ENCODE data around the gene LRCH4. TPM values are rescaled to one million over a fixed set of nuclear protein-coding genes. Genes with fewer than 3 reads are reported as not detected.

Gene LRCH4
- total RNA-seq, 1 experiment from 2014 or later, result 71.4 TPM

DNA sequence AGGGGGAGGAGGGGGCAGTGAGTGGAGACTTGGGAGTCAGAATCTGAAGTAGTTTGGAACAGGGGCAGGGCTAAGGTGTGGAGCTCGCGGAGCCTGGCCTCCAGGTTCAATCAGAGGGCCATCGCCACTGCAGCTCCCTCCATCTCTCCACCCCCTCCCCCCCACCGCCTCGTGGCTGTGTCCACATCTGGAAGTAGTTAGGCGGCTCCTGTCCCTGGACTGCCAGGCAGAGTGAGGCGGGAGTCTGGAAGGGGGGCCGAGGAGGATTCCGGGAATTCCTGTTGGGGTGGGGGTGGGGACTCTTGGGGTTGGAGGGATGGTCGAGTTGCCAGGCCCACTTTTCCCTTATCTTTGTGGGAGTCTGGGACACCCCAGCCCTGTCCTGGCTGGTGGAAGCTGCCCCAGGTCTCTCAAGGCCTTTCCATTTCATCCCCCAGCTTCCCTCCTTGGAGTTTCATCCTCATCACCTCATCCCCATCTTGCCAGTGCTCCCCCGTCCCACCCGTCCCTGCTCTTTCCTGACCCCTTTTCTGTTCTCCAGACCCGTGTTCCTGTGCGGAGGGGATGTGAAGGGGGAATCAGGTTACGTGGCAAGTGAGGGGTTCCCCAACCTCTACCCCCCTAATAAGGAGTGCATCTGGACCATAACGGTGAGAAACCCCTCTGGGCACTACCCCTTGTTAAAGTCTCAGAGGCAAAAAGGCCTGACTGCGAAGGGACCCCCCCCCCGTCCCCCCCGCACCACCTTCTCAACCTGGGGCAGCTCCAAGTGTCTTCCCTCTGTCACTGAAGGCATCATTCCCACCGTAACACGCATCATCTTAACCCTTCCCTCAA is 17.2 kb upstream of the LRCH4 start:
- BruUV-seq (replicated peaks), result no TSS peak
- intact Hi-C loops (cut with micrococcal nuclease; ENCODE audit: unreplicated experiment), result no loop called here
- Mint-ChIP-seq H3K36me3 (ENCODE audit: insufficient read depth, unreplicated experiment) (peaks cover 14% of the 10 kb centered on the region), H3K27ac (ENCODE audit: unreplicated experiment) (no peak overlapping the region), H3K4me3 (ENCODE audit: unreplicated experiment) (peak overlapping the region; percentile 91), H3K27me3 (ENCODE audit: insufficient read depth, unreplicated experiment) (no peaks in the 10 kb centered on the region), H3K9me3 (ENCODE audit: unreplicated experiment) (no peaks in the 10 kb centered on the region), H3K4me1 (ENCODE audit: low read depth, unreplicated experiment) (no peaks in the 10 kb centered on the region)
- H3K9me3 ChIP-seq, result no peaks in the 10 kb centered on the region
- ChIA-PET CTCF (interaction anchor here (0.6 to 1.5 kb wide), 6 partner anchors 12 to 133 kb away, joined by 3 to 6 read pairs (median 4); partner anchors contain the start of gene FBXO24), POLR2A (interaction anchor here (0.6 to 1.5 kb wide), 3 partner anchors 9 to 17 kb away, joined by 3 to 5 read pairs (median 4); partner anchors contain the start of genes FBXO24 and MOSPD3)
- peak in 1 of 2 experiments; percentile 75 for DNase-seq
- TF ChIP-seq, protein P1, sequence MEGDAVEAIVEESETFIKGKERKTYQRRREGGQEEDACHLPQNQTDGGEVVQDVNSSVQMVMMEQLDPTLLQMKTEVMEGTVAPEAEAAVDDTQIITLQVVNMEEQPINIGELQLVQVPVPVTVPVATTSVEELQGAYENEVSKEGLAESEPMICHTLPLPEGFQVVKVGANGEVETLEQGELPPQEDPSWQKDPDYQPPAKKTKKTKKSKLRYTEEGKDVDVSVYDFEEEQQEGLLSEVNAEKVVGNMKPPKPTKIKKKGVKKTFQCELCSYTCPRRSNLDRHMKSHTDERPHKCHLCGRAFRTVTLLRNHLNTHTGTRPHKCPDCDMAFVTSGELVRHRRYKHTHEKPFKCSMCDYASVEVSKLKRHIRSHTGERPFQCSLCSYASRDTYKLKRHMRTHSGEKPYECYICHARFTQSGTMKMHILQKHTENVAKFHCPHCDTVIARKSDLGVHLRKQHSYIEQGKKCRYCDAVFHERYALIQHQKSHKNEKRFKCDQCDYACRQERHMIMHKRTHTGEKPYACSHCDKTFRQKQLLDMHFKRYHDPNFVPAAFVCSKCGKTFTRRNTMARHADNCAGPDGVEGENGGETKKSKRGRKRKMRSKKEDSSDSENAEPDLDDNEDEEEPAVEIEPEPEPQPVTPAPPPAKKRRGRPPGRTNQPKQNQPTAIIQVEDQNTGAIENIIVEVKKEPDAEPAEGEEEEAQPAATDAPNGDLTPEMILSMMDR (IDR thresholded peaks at IDR 0.05; ENCODE audit: insufficient read depth in 1 of 2, low read depth in 1 of 2, low read length in 1 of 2, severe bottlenecking in 1 of 2, unreplicated experiment in 1 of 2), result no peak
- H3K4me1 ChIP-seq, result peaks cover 16% of the 10 kb centered on the region
- no peak overlapping the region for H3K4me3 ChIP-seq (ENCODE audit: low read depth, low read length)
- no peaks in the 10 kb centered on the region for H3K27me3 ChIP-seq (replicated peaks; ENCODE audit: control insufficient read depth, insufficient read depth, low read length)
- H3K36me3 ChIP-seq (ENCODE audit: control insufficient read depth, insufficient read depth, low read length), result no peaks in the 10 kb centered on the region

DNA sequence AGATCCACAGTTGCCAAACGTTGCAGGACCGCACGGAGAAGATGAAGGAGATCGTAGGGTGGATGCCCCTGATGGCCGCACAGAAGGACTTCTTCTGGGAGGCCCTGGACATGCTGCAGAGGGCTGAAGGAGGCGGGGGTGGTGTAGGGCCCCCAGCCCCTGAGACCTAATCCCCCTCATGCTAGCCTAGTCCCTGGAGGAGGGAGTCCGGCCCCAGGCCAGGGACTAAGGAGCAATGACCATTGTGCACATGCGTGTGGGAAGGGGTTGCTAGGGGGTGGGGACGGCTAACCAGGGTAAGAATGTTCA is 14.8 kb upstream of the LRCH4 start:
- Histone ChIP-seq H3K9me3 (no peaks in the 10 kb centered on the region), H3K27me3 (replicated peaks; ENCODE audit: control insufficient read depth, insufficient read depth, low read length) (no peaks in the 10 kb centered on the region), H3K4me3 (ENCODE audit: low read depth, low read length) (no peak overlapping the region), H3K36me3 (ENCODE audit: control insufficient read depth, insufficient read depth, low read length) (no peaks in the 10 kb centered on the region), H3K4me1 (peaks cover 16% of the 10 kb centered on the region)
- no TSS peak for BruUV-seq (replicated peaks)
- Mint-ChIP-seq H3K36me3 (ENCODE audit: insufficient read depth, unreplicated experiment) (peaks cover 12% of the 10 kb centered on the region), H3K27me3 (ENCODE audit: insufficient read depth, unreplicated experiment) (no peaks in the 10 kb centered on the region), H3K4me3 (ENCODE audit: unreplicated experiment) (no peak overlapping the region), H3K4me1 (ENCODE audit: low read depth, unreplicated experiment) (no peaks in the 10 kb centered on the region), H3K27ac (ENCODE audit: unreplicated experiment) (no peak overlapping the region), H3K9me3 (ENCODE audit: unreplicated experiment) (no peaks in the 10 kb centered on the region)
- ChIA-PET CTCF (interaction anchor here (0.5 kb wide), 1 partner anchor 41 kb away, joined by 3 read pairs; no protein-coding TSS in a partner anchor), POLR2A (no interaction called here)
- intact Hi-C loops (cut with micrococcal nuclease; ENCODE audit: unreplicated experiment), result no loop called here
- TF ChIP-seq, protein P1 (IDR thresholded peaks at IDR 0.05; ENCODE audit: insufficient read depth in 1 of 2, low read depth in 1 of 2, low read length in 1 of 2, severe bottlenecking in 1 of 2, unreplicated experiment in 1 of 2), result no peak
- no peak for DNase-seq

DNA sequence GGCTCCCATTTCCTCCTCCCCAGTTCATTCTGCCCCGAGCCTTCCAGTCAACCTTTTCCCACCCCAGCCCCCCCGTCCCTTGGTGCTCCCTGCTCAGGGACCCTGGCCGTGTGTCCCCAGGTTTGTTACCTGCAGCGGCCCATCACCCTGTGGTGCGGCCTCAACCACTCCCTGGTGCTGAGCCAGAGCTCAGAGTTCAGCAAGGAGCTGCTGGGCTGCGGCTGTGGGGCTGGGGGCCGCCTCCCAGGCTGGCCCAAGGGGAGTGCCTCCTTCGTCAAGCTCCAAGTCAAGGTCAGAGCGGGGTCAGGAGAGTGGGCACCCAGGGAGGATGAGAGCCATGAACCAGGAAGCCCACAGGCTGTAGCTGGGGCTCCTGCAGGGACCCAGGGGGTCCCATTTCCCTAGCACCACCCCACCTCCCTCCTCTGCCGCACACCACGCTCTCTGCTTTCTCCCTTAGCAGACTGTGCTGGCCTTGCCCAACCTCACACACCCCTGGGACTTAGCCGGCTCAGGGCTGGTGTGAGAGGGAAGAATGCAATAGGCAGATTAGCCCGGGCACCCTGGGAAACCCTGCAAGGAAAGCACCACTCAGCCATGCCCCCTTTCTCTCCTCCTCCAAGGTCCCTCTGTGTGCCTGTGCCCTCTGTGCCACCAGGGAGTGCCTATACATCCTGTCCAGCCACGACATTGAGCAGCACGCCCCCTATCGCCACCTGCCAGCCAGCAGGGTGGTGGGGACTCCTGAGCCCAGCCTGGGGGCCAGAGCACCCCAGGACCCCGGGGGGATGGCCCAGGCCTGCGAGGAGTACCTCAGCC is 14.2 kb upstream of the LRCH4 start:
- Histone ChIP-seq H3K36me3 (ENCODE audit: control insufficient read depth, insufficient read depth, low read length) (no peaks in the 10 kb centered on the region), H3K9me3 (no peaks in the 10 kb centered on the region), H3K4me1 (peaks cover 16% of the 10 kb centered on the region), H3K4me3 (ENCODE audit: low read depth, low read length) (no peak overlapping the region), H3K27me3 (replicated peaks; ENCODE audit: control insufficient read depth, insufficient read depth, low read length) (no peaks in the 10 kb centered on the region)
- H3K9me3 Mint-ChIP-seq (ENCODE audit: unreplicated experiment), result no peaks in the 10 kb centered on the region
- no peaks in the 10 kb centered on the region for H3K4me1 Mint-ChIP-seq (ENCODE audit: low read depth, unreplicated experiment)
- TF ChIP-seq, protein P1 (IDR thresholded peaks at IDR 0.05; ENCODE audit: insufficient read depth in 1 of 2, low read depth in 1 of 2, low read length in 1 of 2, severe bottlenecking in 1 of 2, unreplicated experiment in 1 of 2), result no peak
- no peak for DNase-seq
- H3K27ac Mint-ChIP-seq (ENCODE audit: unreplicated experiment), result no peak overlapping the region
- no peak overlapping the region for H3K4me3 Mint-ChIP-seq (ENCODE audit: unreplicated experiment)
- ChIA-PET CTCF (interaction anchor here (0.8 kb wide), 1 partner anchor 14 kb away, joined by 6 read pairs; the partner anchor contains the start of gene FBXO24), POLR2A (interaction anchor here (0.6 kb wide), 1 partner anchor 12 kb away, joined by 3 read pairs; the partner anchor contains the start of gene MOSPD3)
- peaks cover 7% of the 10 kb centered on the region for H3K36me3 Mint-ChIP-seq (ENCODE audit: insufficient read depth, unreplicated experiment)
- intact Hi-C loops (cut with micrococcal nuclease; ENCODE audit: unreplicated experiment), result no loop called here
- BruUV-seq (replicated peaks), result no TSS peak
- no peaks in the 10 kb centered on the region for H3K27me3 Mint-ChIP-seq (ENCODE audit: insufficient read depth, unreplicated experiment)
